Measurements from ENCODE around the gene COL18A1. TPM values are rescaled to one million over a fixed set of nuclear protein-coding genes. Genes with fewer than 3 reads are reported as not detected.
"Not testable (repeated sequence)": the region's sequence is repeated elsewhere in the genome, so short reads cannot be mapped to it uniquely, and the experiment has no call there.

The COL18A1 gene
- total RNA-seq, 1 donor from 2014 or later: 174 TPM

GRCh38 chr21:45427331-45428271, 22.6 kb downstream of the COL18A1 start:
- no peak for DNase-seq

GRCh38 chr21:45428534-45428933, 23.6 kb downstream of the COL18A1 start:
- DNase-seq: no peak

- DNase-seq: no peak
Measured at GRCh38 chr21:45429221-45430175, 24.5 kb downstream of the COL18A1 start.

GRCh38 chr21:45430521-45431501, 25.8 kb downstream of the COL18A1 start:
- no peak for DNase-seq

GRCh38 chr21:45431781-45432572, 27.0 kb downstream of the COL18A1 start:
- DNase-seq: no peak

GRCh38 chr21:45432575-45433255, 27.8 kb downstream of the COL18A1 start:
- DNase-seq: no peak

- no peak for DNase-seq
Measured at GRCh38 chr21:45433301-45433700, 28.3 kb downstream of the COL18A1 start.

GRCh38 chr21:45433911-45434644, 29.1 kb downstream of the COL18A1 start:
- no peak for DNase-seq

- DNase-seq: no peak
Measured at GRCh38 chr21:45434645-45435217, 29.8 kb downstream of the COL18A1 start.

- DNase-seq: no peak
Measured at GRCh38 chr21:45435405-45435981, 30.5 kb downstream of the COL18A1 start.

GRCh38 chr21:45436351-45437065, 31.5 kb downstream of the COL18A1 start:
- no peak for DNase-seq

GRCh38 chr21:45437844-45438243, 32.9 kb downstream of the COL18A1 start:
- DNase-seq: not testable (repeated sequence)

GRCh38 chr21:45438391-45439145, 33.6 kb downstream of the COL18A1 start:
- no peak for DNase-seq

GRCh38 chr21:45439161-45439872, 34.4 kb downstream of the COL18A1 start:
- peak; percentile 92 for DNase-seq

GRCh38 chr21:45439901-45440461, 35.0 kb downstream of the COL18A1 start:
- no peak for DNase-seq

GRCh38 chr21:45440736-45441350, 35.9 kb downstream of the COL18A1 start:
- no peak for DNase-seq
